ENCODE data around the gene CFAP45. TPM values are rescaled to one million over a fixed set of nuclear protein-coding genes. Genes with fewer than 3 reads are reported as not detected.

CFAP45 gene
- total and polyA plus RNA-seq, 9 of the 15 experiments (the other 6 are each of a cell fraction or from before 2014, with no cell fraction given): 0.65 to 2.4 (median 1.5) TPM

DNA sequence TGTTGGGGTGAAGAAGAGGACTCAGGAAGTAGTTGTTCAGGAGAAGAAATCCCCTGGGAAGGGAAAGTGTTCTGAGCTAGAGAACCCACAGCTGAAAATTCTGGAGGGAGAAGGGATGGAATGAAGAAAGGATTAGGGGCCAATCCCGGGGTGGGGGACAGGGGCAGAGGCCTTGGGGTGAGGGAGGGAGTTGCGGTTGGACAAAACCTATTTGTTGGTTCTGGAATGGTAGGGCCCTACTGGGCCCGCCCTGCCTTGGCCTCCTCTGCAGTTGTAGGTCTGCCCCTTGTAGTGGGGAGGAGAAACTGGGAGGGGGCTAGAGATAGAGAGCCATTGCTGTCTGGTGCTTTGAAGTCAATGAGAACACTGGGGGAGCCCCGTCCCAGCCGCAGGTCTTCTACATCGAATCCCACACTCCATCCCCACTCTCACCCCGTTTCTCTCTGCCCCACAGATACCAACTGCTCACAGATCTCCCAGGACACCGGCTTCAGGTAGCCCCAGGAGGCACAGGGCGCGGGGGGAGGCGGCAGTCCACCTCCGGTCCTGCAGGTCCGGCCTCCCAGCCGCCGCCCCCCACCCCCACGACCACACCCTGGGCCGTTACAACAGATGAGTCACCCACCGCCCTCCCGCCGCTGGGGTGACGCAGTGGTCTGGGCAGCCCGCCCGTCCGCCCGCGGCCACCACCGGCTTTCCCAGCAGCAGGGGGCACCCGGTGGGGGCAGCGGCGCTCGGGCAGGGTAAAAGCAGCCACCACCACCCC is 24.2 kb upstream of the CFAP45 start (continued):
- TF ChIP-seq MITF (IDR thresholded peaks at IDR 0.05): no peak; the same call in 1 of the 2 replicates
- TF ChIP-seq CEBPG (CRISPR knock-in tag; IDR thresholded peaks at IDR 0.05): no peak
- TF ChIP-seq CEBPG (tag; conservative IDR thresholded peaks at IDR 0.05 in 1 of 2, IDR thresholded peaks at IDR 0.05 in 1 of 2): no peak
- peak; percentile 56; the same call in 1 of the 2 replicates for TF ChIP-seq POLR2G (IDR thresholded peaks at IDR 0.05; ENCODE audit: low read depth, low read length)
- no peak for TF ChIP-seq HES1 (IDR thresholded peaks at IDR 0.05; ENCODE audit: low read depth)
- TF ChIP-seq, protein P1, sequence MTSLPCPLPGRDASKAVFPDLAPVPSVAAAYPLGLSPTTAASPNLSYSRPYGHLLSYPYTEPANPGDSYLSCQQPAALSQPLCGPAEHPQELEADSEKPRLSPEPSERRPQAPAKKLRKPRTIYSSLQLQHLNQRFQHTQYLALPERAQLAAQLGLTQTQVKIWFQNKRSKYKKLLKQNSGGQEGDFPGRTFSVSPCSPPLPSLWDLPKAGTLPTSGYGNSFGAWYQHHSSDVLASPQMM (CRISPR knock-in tag; IDR thresholded peaks at IDR 0.05): no peak
- peak; percentile 76 for TF ChIP-seq ZEB2 (IDR thresholded peaks at IDR 0.05)
- TF ChIP-seq, protein P2, sequence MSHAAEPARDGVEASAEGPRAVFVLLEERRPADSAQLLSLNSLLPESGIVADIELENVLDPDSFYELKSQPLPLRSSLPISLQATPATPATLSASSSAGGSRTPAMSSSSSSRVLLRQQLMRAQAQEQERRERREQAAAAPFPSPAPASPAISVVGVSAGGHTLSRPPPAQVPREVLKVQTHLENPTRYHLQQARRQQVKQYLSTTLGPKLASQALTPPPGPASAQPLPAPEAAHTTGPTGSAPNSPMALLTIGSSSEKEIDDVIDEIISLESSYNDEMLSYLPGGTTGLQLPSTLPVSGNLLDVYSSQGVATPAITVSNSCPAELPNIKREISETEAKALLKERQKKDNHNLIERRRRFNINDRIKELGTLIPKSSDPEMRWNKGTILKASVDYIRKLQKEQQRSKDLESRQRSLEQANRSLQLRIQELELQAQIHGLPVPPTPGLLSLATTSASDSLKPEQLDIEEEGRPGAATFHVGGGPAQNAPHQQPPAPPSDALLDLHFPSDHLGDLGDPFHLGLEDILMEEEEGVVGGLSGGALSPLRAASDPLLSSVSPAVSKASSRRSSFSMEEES (CRISPR knock-in tag; IDR thresholded peaks at IDR 0.05): no peak
- TF ChIP-seq DMBX1 (CRISPR knock-in tag; IDR thresholded peaks at IDR 0.05; ENCODE audit: borderline replicate concordance): no peak
- no peak for TF ChIP-seq ZNF311 (CRISPR knock-in tag; IDR thresholded peaks at IDR 0.05)
- no peak for TF ChIP-seq MCM5 (IDR thresholded peaks at IDR 0.05; ENCODE audit: low read depth)
- TF ChIP-seq SETDB1 (IDR thresholded peaks at IDR 0.05; ENCODE audit: low read length): no peak
- TF ChIP-seq RFX7 (CRISPR knock-in tag; IDR thresholded peaks at IDR 0.05): no peak
- peak in 1 of 2 experiments; percentile 23; a peak in 1 of 4 replicates for TF ChIP-seq RCOR1 (IDR thresholded peaks at IDR 0.05; ENCODE audit: borderline replicate concordance in 1 of 2, low read depth in 2 of 2, low read length in 2 of 2)
- TF ChIP-seq ZNF77 (CRISPR knock-in tag; IDR thresholded peaks at IDR 0.05): no peak
- TF ChIP-seq RFX5 (IDR thresholded peaks at IDR 0.05; ENCODE audit: low read depth, low read length): no peak
- TF ChIP-seq RBM34 (IDR thresholded peaks at IDR 0.05; ENCODE audit: borderline replicate concordance, insufficient read depth, low read length): no peak
- no peak for TF ChIP-seq HIVEP1 (CRISPR knock-in tag; IDR thresholded peaks at IDR 0.05)
- peak; percentile 94 for TF ChIP-seq SMAD4 (CRISPR knock-in tag; conservative IDR thresholded peaks at IDR 0.05)
- TF ChIP-seq NFXL1 (CRISPR knock-in tag; IDR thresholded peaks at IDR 0.05): no peak
- 0 out of 2 replicates have a peak, but pooled peaks have one; percentile 23 for TF ChIP-seq NR2C1 (IDR thresholded peaks at IDR 0.05)
- no peak for TF ChIP-seq NR2C1 (tag; IDR thresholded peaks at IDR 0.05)
- no peak for TF ChIP-seq SLC30A9 (CRISPR knock-in tag; IDR thresholded peaks at IDR 0.05)
- TF ChIP-seq ZNF668 (CRISPR knock-in tag; IDR thresholded peaks at IDR 0.05): no peak

Measured in K562 (cell line).